HepG2 (cell line): ENCODE results near the gene RAB11FIP5. TPM values are rescaled to one million over a fixed set of nuclear protein-coding genes. Genes with fewer than 3 reads are reported as not detected.

ENCODE experiments used
- ATRX ChIP-seq: sonication (generic); formaldehyde crosslinking; IDR thresholded peaks from 2 replicates; pipeline ENCODE4 v1.4.0; 2020; ENCODE audit warnings: missing genetic modification reagents, borderline replicate concordance
- BRCA1 ChIP-seq: sonication (generic); formaldehyde crosslinking; IDR thresholded peaks from 2 replicates; pipeline ENCODE4 v1.4.0; 2020; ENCODE audit warnings: missing genetic modification reagents
- HDAC6 ChIP-seq: fragments of 200-600 bp; sonication (generic); IDR thresholded peaks from 2 replicates; pipeline ENCODE4 v1.7.0; 2017; ENCODE audit warnings: mild to moderate bottlenecking, antibody characterized with exemption, low read length, low read depth
- HIVEP1 ChIP-seq: sonication (generic); formaldehyde crosslinking; IDR thresholded peaks from 2 replicates; pipeline ENCODE4 v1.4.0; 2020; ENCODE audit warnings: mild to moderate bottlenecking, missing genetic modification reagents
- HNRNPLL ChIP-seq: fragments of 200-400 bp; formaldehyde crosslinking; IDR thresholded peaks from 2 replicates; pipeline ENCODE4 v1.6.1; 2017; ENCODE audit warnings: mild to moderate bottlenecking, low read depth, low read length; ENCODE audit not compliant: poor library complexity, severe bottlenecking
- NFE2L2 ChIP-seq: fragments of 150-350 bp; IDR thresholded peaks from 2 replicates; pipeline ENCODE4 v1.6.1; 2014; ENCODE audit warnings: low read length
- PHF21A ChIP-seq: sonication (generic); formaldehyde crosslinking; IDR thresholded peaks from 2 replicates; pipeline ENCODE4 v1.5.0; 2020; ENCODE audit warnings: mild to moderate bottlenecking, missing genetic modification reagents
- RORA ChIP-seq: sonication (generic); formaldehyde crosslinking; IDR thresholded peaks from 2 replicates; pipeline ENCODE4 v1.5.0; 2020; ENCODE audit warnings: mild to moderate bottlenecking, missing genetic modification reagents, moderate library complexity
- SP4 ChIP-seq: sonication (generic); formaldehyde crosslinking; IDR thresholded peaks from 2 replicates; pipeline ENCODE4 v1.8.1; 2023; ENCODE audit warnings: mild to moderate bottlenecking, missing genetic modification reagents
- SRSF1 ChIP-seq: fragments of 200-400 bp; formaldehyde crosslinking; optimal IDR thresholded peaks from 2 replicates; pipeline ENCODE3; 2017; ENCODE audit warnings: mild to moderate bottlenecking, low read depth, low read length, moderate library complexity
- TAF15 ChIP-seq: fragments of 200-400 bp; formaldehyde crosslinking; IDR thresholded peaks from one replicate; pipeline ENCODE4 v1.6.1; 2018; ENCODE audit warnings: mild to moderate bottlenecking, low read depth, low read length; ENCODE audit not compliant: poor library complexity, severe bottlenecking
- ZFP1 ChIP-seq: IDR thresholded peaks from 2 replicates; pipeline ENCODE4 v1.6.1; 2016
- ZFP37 ChIP-seq: sonication (generic); formaldehyde crosslinking; IDR thresholded peaks from 2 replicates; pipeline ENCODE4 v1.4.0; 2020; ENCODE audit warnings: missing genetic modification reagents, borderline replicate concordance
- ZKSCAN1 ChIP-seq: fragments of 150-350 bp; IDR thresholded peaks from 2 replicates; pipeline ENCODE4 v1.6.1; 2014; ENCODE audit warnings: low read length
- ZMAT3 ChIP-seq: sonication (generic); formaldehyde crosslinking; conservative IDR thresholded peaks from 2 replicates; pipeline ENCODE4 v1.7.0; 2021; ENCODE audit warnings: missing genetic modification reagents
- ZNF138 ChIP-seq: sonication (generic); formaldehyde crosslinking; IDR thresholded peaks from 2 replicates; pipeline ENCODE4 v1.5.0; 2020; ENCODE audit warnings: mild to moderate bottlenecking, low read depth, missing genetic modification reagents
- ZNF143 ChIP-seq: sonication (generic); formaldehyde crosslinking; IDR thresholded peaks from 2 replicates; pipeline ENCODE4 v1.4.0; 2020; ENCODE audit warnings: missing genetic modification reagents
- ZNF343 ChIP-seq: sonication (generic); formaldehyde crosslinking; IDR thresholded peaks from 2 replicates; pipeline ENCODE4 v1.4.0; 2020; ENCODE audit warnings: mild to moderate bottlenecking, missing genetic modification reagents
- ZNF709 ChIP-seq: sonication (generic); formaldehyde crosslinking; IDR thresholded peaks from 2 replicates; pipeline ENCODE4 v1.5.0; 2020; ENCODE audit warnings: mild to moderate bottlenecking, missing genetic modification reagents
- ZNF746 ChIP-seq: sonication (generic); formaldehyde crosslinking; IDR thresholded peaks from 2 replicates; pipeline ENCODE4 v1.8.0; 2022; ENCODE audit warnings: mild to moderate bottlenecking, missing genetic modification reagents
- ZNF777 ChIP-seq: sonication (generic); formaldehyde crosslinking; IDR thresholded peaks from 2 replicates; pipeline ENCODE4 v1.4.0; 2020; ENCODE audit warnings: missing genetic modification reagents
- ZNF891 ChIP-seq: sonication (generic); formaldehyde crosslinking; IDR thresholded peaks from 2 replicates; pipeline ENCODE4 v1.5.0; 2020; ENCODE audit warnings: mild to moderate bottlenecking, missing genetic modification reagents
- polyA plus RNA-seq, 8 experiments: library from polyadenylated mRNA; depleted of rRNA in 3 of 8; stranded (reverse) in 7 of 8; unstranded in 1 of 8; fragments of >200 nt; fragmentation: Illumina TruSeq in 4 of 8; extraction: Trizol in 4 of 8; gene quantifications; 2 replicates each; pipeline versions ENCODE4 v1.2.1 to v1.2.3, GENCODE V29; 2011 to 2016; ENCODE audit warnings: low read depth in 4 of 8, missing spikeins in 1 of 8, mixed read lengths in 1 of 8; ENCODE audit not compliant: insufficient read depth in 1 of 8
- total RNA-seq, 5 experiments: library from RNA; depleted of rRNA; stranded (reverse); fragments of >200 nt; fragmentation: Illumina TruSeq; extraction: Trizol; gene quantifications; 2 replicates each; pipeline ENCODE4 v1.2.3, GENCODE V29; 2016; ENCODE audit warnings: low read depth in 1 of 5
- TF ChIP-seq, protein P1 (sequence below): IDR thresholded peaks from 2 replicates; pipeline ENCODE4 v1.6.1; 2016; ENCODE audit warnings: missing compliant biosample characterization, missing genetic modification reagents, borderline replicate concordance
- TF ChIP-seq, protein P2 (sequence below): sonication (generic); formaldehyde crosslinking; IDR thresholded peaks from 2 replicates; pipeline ENCODE4 v1.4.0; 2020; ENCODE audit warnings: missing genetic modification reagents, borderline replicate concordance
- TF ChIP-seq, protein P3 (sequence below): sonication (generic); formaldehyde crosslinking; IDR thresholded peaks from 2 replicates; pipeline ENCODE4 v1.5.1; 2020; ENCODE audit warnings: mild to moderate bottlenecking, moderate library complexity, missing genetic modification reagents
- TF ChIP-seq, protein P4 (sequence below): IDR thresholded peaks from 2 replicates; pipeline ENCODE4 v1.6.1; 2016; ENCODE audit warnings: low read depth, control low read depth

RAB11FIP5 gene
- total and polyA plus RNA-seq, 2 of the 13 experiments (the other 11 are each of a cell fraction or from before 2014, with no cell fraction given): 9.4 to 22.9 TPM

DNA sequence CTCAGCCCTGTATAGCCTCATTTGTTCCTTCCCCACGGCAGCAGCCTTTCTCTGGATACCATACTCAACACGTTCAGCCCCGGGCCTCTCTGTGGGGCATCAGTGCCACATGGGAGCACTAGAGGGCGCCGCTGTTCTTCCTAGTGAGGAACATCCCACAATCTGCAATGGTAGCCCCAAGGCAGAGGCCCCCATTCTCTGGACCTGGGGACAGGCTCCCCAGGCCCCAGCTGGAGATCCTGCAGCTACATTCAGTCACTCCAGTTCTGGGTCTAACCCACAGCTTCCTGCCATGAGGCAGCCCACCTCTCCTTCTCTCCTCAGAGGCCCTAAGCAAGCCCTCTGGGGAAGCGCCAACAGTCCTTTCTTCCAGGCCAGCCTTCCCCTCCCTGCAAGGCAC lies 27.1 kb downstream of the RAB11FIP5 start (continued):
- TF ChIP-seq HIVEP1 (CRISPR knock-in tag) (no peak), ZKSCAN1 (no peak), SRSF1 (no peak), ZFP1 (no peak), HNRNPLL (no peak), NFE2L2 (no peak), SP4 (0 out of 2 replicates have a peak, but pooled peaks have one; percentile 55), ZNF891 (CRISPR knock-in tag) (no peak), TAF15 (no peak), BRCA1 (CRISPR knock-in tag) (no peak), ZMAT3 (CRISPR knock-in tag) (no peak), PHF21A (CRISPR knock-in tag) (no peak), ZNF777 (no peak), ZNF709 (peak; percentile 32; the same call in 1 of the 2 replicates), RORA (CRISPR knock-in tag) (no peak), ZNF138 (CRISPR knock-in tag) (no peak), ZFP37 (CRISPR knock-in tag) (no peak), ZNF343 (CRISPR knock-in tag) (no peak), ZNF746 (CRISPR knock-in tag) (no peak), ZNF143 (CRISPR knock-in tag) (no peak), HDAC6 (no peak), ATRX (CRISPR knock-in tag) (no peak)
- TF ChIP-seq, protein P1, sequence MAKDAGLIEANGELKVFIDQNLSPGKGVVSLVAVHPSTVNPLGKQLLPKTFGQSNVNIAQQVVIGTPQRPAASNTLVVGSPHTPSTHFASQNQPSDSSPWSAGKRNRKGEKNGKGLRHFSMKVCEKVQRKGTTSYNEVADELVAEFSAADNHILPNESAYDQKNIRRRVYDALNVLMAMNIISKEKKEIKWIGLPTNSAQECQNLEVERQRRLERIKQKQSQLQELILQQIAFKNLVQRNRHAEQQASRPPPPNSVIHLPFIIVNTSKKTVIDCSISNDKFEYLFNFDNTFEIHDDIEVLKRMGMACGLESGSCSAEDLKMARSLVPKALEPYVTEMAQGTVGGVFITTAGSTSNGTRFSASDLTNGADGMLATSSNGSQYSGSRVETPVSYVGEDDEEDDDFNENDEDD (CRISPR knock-in tag): no peak
- TF ChIP-seq, protein P2, sequence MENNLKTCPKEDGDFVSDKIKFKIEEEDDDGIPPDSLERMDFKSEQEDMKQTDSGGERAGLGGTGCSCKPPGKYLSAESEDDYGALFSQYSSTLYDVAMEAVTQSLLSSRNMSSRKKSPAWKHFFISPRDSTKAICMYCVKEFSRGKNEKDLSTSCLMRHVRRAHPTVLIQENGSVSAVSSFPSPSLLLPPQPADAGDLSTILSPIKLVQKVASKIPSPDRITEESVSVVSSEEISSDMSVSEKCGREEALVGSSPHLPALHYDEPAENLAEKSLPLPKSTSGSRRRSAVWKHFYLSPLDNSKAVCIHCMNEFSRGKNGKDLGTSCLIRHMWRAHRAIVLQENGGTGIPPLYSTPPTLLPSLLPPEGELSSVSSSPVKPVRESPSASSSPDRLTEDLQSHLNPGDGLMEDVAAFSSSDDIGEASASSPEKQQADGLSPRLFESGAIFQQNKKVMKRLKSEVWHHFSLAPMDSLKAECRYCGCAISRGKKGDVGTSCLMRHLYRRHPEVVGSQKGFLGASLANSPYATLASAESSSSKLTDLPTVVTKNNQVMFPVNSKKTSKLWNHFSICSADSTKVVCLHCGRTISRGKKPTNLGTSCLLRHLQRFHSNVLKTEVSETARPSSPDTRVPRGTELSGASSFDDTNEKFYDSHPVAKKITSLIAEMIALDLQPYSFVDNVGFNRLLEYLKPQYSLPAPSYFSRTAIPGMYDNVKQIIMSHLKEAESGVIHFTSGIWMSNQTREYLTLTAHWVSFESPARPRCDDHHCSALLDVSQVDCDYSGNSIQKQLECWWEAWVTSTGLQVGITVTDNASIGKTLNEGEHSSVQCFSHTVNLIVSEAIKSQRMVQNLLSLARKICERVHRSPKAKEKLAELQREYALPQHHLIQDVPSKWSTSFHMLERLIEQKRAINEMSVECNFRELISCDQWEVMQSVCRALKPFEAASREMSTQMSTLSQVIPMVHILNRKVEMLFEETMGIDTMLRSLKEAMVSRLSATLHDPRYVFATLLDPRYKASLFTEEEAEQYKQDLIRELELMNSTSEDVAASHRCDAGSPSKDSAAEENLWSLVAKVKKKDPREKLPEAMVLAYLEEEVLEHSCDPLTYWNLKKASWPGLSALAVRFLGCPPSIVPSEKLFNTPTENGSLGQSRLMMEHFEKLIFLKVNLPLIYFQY (CRISPR knock-in tag): no peak
- TF ChIP-seq, protein P3, sequence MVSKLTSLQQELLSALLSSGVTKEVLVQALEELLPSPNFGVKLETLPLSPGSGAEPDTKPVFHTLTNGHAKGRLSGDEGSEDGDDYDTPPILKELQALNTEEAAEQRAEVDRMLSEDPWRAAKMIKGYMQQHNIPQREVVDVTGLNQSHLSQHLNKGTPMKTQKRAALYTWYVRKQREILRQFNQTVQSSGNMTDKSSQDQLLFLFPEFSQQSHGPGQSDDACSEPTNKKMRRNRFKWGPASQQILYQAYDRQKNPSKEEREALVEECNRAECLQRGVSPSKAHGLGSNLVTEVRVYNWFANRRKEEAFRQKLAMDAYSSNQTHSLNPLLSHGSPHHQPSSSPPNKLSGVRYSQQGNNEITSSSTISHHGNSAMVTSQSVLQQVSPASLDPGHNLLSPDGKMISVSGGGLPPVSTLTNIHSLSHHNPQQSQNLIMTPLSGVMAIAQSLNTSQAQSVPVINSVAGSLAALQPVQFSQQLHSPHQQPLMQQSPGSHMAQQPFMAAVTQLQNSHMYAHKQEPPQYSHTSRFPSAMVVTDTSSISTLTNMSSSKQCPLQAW (CRISPR knock-in tag): no peak
- TF ChIP-seq, protein P4, sequence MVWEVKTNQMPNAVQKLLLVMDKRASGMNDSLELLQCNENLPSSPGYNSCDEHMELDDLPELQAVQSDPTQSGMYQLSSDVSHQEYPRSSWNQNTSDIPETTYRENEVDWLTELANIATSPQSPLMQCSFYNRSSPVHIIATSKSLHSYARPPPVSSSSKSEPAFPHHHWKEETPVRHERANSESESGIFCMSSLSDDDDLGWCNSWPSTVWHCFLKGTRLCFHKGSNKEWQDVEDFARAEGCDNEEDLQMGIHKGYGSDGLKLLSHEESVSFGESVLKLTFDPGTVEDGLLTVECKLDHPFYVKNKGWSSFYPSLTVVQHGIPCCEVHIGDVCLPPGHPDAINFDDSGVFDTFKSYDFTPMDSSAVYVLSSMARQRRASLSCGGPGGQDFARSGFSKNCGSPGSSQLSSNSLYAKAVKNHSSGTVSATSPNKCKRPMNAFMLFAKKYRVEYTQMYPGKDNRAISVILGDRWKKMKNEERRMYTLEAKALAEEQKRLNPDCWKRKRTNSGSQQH: no peak
